T follicular helper cell (primary cell): ENCODE data around the gene CALML3.

Experiments used
- DNase-seq: peaks from one replicate; pipeline ENCODE4 v3.0.0-alpha.2; 2020; ENCODE audit warnings: low read depth

Gene CALML3

GRCh38 chr10:5538892-5539651 is 14.3 kb downstream of the CALML3 start:
- no peak for DNase-seq

GRCh38 chr10:5540080-5540479 is 15.3 kb downstream of the CALML3 start:
- no peak for DNase-seq

- DNase-seq = no peak
These were observed 16.1 kb downstream of the CALML3 start for GRCh38 chr10:5540891-5541290.

GRCh38 chr10:5542100-5542499 is 17.3 kb downstream of the CALML3 start:
- DNase-seq = no peak

GRCh38 chr10:5543623-5544022 is 18.9 kb downstream of the CALML3 start:
- no peak for DNase-seq

GRCh38 chr10:5544216-5544805 is 19.6 kb downstream of the CALML3 start:
- DNase-seq = no peak

GRCh38 chr10:5545011-5545410 is 20.2 kb downstream of the CALML3 start:
- DNase-seq = no peak

- DNase-seq = no peak
These were observed 20.6 kb downstream of the CALML3 start for GRCh38 chr10:5545426-5545777.

GRCh38 chr10:5545778-5546710 is 21.3 kb downstream of the CALML3 start:
- no peak for DNase-seq

GRCh38 chr10:5546891-5547680 is 22.3 kb downstream of the CALML3 start:
- DNase-seq = no peak

GRCh38 chr10:5547681-5547930 is 22.8 kb downstream of the CALML3 start:
- DNase-seq = no peak

- no peak for DNase-seq
These were observed 23.3 kb downstream of the CALML3 start for GRCh38 chr10:5547931-5548660.

- DNase-seq = no peak
These were observed 24.9 kb downstream of the CALML3 start for GRCh38 chr10:5549462-5550249.

- DNase-seq = no peak
These were observed 25.4 kb downstream of the CALML3 start for GRCh38 chr10:5550250-5550545.

- no peak for DNase-seq
These were observed 26.1 kb downstream of the CALML3 start for GRCh38 chr10:5550621-5551530.

- no peak for DNase-seq
These were observed 27.0 kb downstream of the CALML3 start for GRCh38 chr10:5551531-5552375.

- no peak for DNase-seq
These were observed 27.9 kb downstream of the CALML3 start for GRCh38 chr10:5552376-5553321.
